PC-9 (cell line): ENCODE measurements around the gene DNM3. TPM values are rescaled to one million over a fixed set of nuclear protein-coding genes. Genes with fewer than 3 reads are reported as not detected.
"Not testable (repeated sequence)": the region's sequence is repeated elsewhere in the genome, so short reads cannot be mapped to it uniquely, and the experiment has no call there.

Source experiments
- BruUV-seq: library from RNA; stranded (reverse); fragments of 400-500 nt; replicated peaks from 2 replicates; lab custom pipeline; 2021; lab: Mats Ljungman, UMichigan
- CTCF ChIA-PET: fragments of 300-600 bp; sonication (Branson Sonifier 250); formaldehyde crosslinking; loops from one replicate; lab custom pipeline; 2022; ENCODE audit warnings: antibody characterized with exemption; lab: Charles Lee
- POLR2A ChIA-PET: fragments of 300-600 bp; sonication (Branson Sonifier 250); formaldehyde crosslinking; loops from one replicate; lab custom pipeline; 2022; ENCODE audit warnings: antibody characterized with exemption; ENCODE audit not compliant: unreplicated experiment; lab: Charles Lee
- DNase-seq, 2 experiments: peaks; one replicate each; pipeline versions ENCODE4 v3.0.0 to v3.0.0-alpha.2; 2015 to 2022; ENCODE audit warnings: mixed read lengths in 1 of 2
- H2AFZ ChIP-seq: fragments of 200-600 bp; sonication (generic); 2 replicates; pipeline ENCODE4 v1.8.1; 2017; ENCODE audit warnings: antibody characterized with exemption
- H3F3A ChIP-seq: fragments of 200-600 bp; sonication (generic); 2 replicates; pipeline ENCODE4 v1.8.1; 2017; ENCODE audit warnings: antibody characterized with exemption, mild to moderate bottlenecking, low read depth; ENCODE audit not compliant: insufficient read depth
- H3K27ac ChIP-seq: fragments of 200-600 bp; sonication (generic); 2 replicates; pipeline ENCODE4 v1.6.1; 2016; ENCODE audit warnings: mixed run types
- H3K27me3 ChIP-seq: fragments of 200-600 bp; sonication (generic); 2 replicates; pipeline ENCODE4 v1.6.1; 2016; ENCODE audit warnings: low read depth, mixed run types; ENCODE audit not compliant: insufficient read depth
- H3K36me3 ChIP-seq: fragments of 200-600 bp; sonication (generic); 2 replicates; pipeline ENCODE4 v1.6.1; 2016; ENCODE audit warnings: low read depth, mixed run types
- H3K4me1 ChIP-seq: fragments of 200-600 bp; sonication (generic); replicated peaks from 2 replicates; pipeline ENCODE4 v1.6.1; 2016; ENCODE audit warnings: mixed run types; ENCODE audit not compliant: insufficient read depth
- H3K4me2 ChIP-seq: fragments of 200-600 bp; sonication (generic); 2 replicates; pipeline ENCODE4 v1.6.1; 2017; ENCODE audit warnings: mixed run types
- H3K4me3 ChIP-seq: fragments of 200-600 bp; sonication (generic); 2 replicates; pipeline ENCODE4 v1.6.1; 2016; ENCODE audit warnings: mixed run types
- H3K79me2 ChIP-seq: fragments of 200-600 bp; sonication (generic); 2 replicates; pipeline ENCODE4 v1.6.1; 2017; ENCODE audit warnings: low read depth, mixed run types
- H3K9me2 ChIP-seq: fragments of 200-600 bp; sonication (generic); 2 replicates; pipeline ENCODE4 v1.8.1; 2017; ENCODE audit warnings: mild to moderate bottlenecking; ENCODE audit not compliant: insufficient read depth
- H3K9me3 ChIP-seq: fragments of 200-600 bp; sonication (generic); 2 replicates; pipeline ENCODE4 v1.8.1; 2016; ENCODE audit warnings: low read depth; ENCODE audit not compliant: insufficient read depth
- H4K20me1 ChIP-seq: fragments of 200-600 bp; sonication (generic); 2 replicates; pipeline ENCODE4 v1.8.1; 2017; ENCODE audit not compliant: insufficient read depth
- EZH2 ChIP-seq: fragments of 200-600 bp; sonication (generic); IDR thresholded peaks from 2 replicates; pipeline ENCODE4 v1.8.0; 2017; ENCODE audit warnings: antibody characterized with exemption, low read depth
- intact Hi-C: fragments of 100-400 bp; cut with micrococcal nuclease; formaldehyde crosslinking; loops from one replicate; pipeline ENCODE4 v1.10.0; 2022; ENCODE audit not compliant: unreplicated experiment
- total RNA-seq: library from RNA; stranded (reverse); gene quantifications from 2 replicates; pipeline ENCODE4 v1.2.3, GENCODE V29; 2021
- TF ChIP-seq, protein P1 (sequence below): fragments of 200-600 bp; sonication (generic); conservative IDR thresholded peaks from 2 replicates; pipeline ENCODE4 v1.6.1; 2017; ENCODE audit warnings: mixed run types, antibody characterized with exemption, mild to moderate bottlenecking, moderate library complexity

Gene DNM3
- total RNA-seq, 1 experiment from 2014 or later = 1.7 TPM

DNA sequence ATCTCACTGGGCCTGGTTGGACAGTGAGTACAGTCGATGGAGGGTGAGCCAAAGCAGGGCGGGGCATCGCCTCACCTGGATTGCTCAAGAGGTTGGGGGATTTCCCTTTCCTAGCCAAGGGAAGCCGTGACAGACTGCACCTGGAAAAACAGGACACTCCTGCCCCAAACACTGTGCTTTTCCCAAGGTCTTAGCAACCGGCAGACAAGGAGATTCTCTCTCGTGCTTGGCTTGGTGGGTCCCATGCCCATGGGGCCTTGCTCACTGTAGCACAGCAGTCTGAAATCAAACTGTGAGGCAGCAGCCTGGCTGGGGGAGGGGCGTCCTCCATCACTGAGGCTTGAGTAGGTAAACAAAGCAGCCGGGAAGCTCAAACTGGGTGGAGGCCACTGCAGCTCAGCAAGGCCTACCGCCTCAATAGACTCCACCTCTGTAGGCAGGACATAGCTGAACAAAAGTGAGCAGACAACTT lies 590.5 kb downstream of the DNM3 start:
- POLR2A ChIA-PET = interaction anchor here (0.6 to 0.7 kb wide), 3 partner anchors 110 to 883 kb away, joined by 4 to 5 read pairs (median 5); no protein-coding TSS in a partner anchor
- no peaks in the 10 kb centered on the region for H3K27me3 ChIP-seq
- H3F3A ChIP-seq = peaks cover 19% of the 10 kb centered on the region; the same call in 1 of the 2 replicates
- intact Hi-C loops = loop anchor here (5.0 kb wide), 1 partner anchor 286 kb away; no protein-coding TSS in a partner anchor
- peaks cover 16% of the 10 kb centered on the region for H3K4me1 ChIP-seq
- CTCF ChIA-PET = interaction anchor here (0.5 to 1.3 kb wide), 3 partner anchors 17 to 446 kb away, joined by 3 to 8 read pairs (median 3); no protein-coding TSS in a partner anchor
- H4K20me1 ChIP-seq = no peaks in the 10 kb centered on the region
- peak overlapping the region; percentile 58 for H3K27ac ChIP-seq
- no peaks in the 10 kb centered on the region for H3K9me2 ChIP-seq
- no peaks in the 10 kb centered on the region for H3K9me3 ChIP-seq
- H3K4me2 ChIP-seq = peak overlapping the region; percentile 63
- BruUV-seq = no TSS peak
- H3K79me2 ChIP-seq = no peaks in the 10 kb centered on the region
- H3K4me3 ChIP-seq = peak overlapping the region; percentile 20; the same call in 1 of the 2 replicates
- TF ChIP-seq EZH2 = no peak
- TF ChIP-seq, protein P1, sequence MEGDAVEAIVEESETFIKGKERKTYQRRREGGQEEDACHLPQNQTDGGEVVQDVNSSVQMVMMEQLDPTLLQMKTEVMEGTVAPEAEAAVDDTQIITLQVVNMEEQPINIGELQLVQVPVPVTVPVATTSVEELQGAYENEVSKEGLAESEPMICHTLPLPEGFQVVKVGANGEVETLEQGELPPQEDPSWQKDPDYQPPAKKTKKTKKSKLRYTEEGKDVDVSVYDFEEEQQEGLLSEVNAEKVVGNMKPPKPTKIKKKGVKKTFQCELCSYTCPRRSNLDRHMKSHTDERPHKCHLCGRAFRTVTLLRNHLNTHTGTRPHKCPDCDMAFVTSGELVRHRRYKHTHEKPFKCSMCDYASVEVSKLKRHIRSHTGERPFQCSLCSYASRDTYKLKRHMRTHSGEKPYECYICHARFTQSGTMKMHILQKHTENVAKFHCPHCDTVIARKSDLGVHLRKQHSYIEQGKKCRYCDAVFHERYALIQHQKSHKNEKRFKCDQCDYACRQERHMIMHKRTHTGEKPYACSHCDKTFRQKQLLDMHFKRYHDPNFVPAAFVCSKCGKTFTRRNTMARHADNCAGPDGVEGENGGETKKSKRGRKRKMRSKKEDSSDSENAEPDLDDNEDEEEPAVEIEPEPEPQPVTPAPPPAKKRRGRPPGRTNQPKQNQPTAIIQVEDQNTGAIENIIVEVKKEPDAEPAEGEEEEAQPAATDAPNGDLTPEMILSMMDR = no peak
- H3K36me3 ChIP-seq = no peaks in the 10 kb centered on the region
- H2AFZ ChIP-seq = peak overlapping the region; percentile 73
- DNase-seq = peak; percentile 71 to 77

DNA sequence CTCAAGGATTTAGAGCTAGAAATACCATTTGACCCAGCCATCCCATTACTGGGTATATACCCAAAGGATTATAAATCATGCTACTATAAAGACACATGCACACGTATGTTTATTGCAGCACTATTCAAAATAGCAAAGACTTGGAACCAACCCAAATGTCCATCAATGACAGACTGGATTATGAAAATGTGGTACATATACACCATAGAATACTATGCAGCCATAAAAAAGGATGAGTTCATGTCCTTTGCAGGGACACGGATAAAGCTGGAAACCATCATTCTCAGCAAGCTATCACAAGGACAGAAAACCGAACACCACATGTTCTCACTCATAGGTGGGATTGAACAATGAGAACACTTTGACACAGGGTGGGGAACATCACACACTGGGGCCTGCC lies 595.9 kb downstream of the DNM3 start:
- BruUV-seq, H3K4me1 ChIP-seq, H3K27ac ChIP-seq, H2AFZ ChIP-seq, H3K4me2 ChIP-seq, POLR2A ChIA-PET, H3K36me3 ChIP-seq, DNase-seq, intact Hi-C loops, H3K4me3 ChIP-seq, H3K9me3 ChIP-seq, H3K79me2 ChIP-seq, CTCF ChIA-PET, H4K20me1 ChIP-seq, H3K27me3 ChIP-seq, H3K9me2 ChIP-seq: not testable (repeated sequence)
- peaks cover 11% of the 10 kb centered on the region; the same call in 1 of the 2 replicates for H3F3A ChIP-seq

DNA sequence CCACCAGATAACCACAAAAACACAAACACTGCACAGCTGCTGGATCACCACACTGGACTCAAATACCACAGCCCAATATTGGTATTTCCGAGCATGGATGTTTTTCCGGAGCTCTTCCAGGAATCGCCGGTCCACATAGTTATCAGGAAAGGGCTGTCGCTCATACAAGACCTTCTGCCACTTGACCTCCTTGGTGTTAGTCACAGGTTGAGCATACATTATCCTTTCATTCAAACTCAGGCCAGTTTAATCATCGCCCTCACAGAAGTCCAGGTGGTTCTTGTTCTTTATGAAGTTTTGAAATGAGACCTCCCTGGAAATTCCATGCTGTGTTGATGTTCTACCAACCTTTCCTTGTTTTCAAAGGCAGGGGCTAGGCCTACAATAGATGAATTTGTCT lies 601.1 kb downstream of the DNM3 start:
- Histone ChIP-seq H3K4me2 (peak overlapping the region; percentile 77), H3K4me3 (peak overlapping the region; percentile 76; the same call in 1 of the 2 replicates), H3K4me1 (peaks cover 15% of the 10 kb centered on the region), H3K9me3 (no peaks in the 10 kb centered on the region), H3K27ac (no peak overlapping the region), H4K20me1 (no peaks in the 10 kb centered on the region), H3F3A (peaks cover 9% of the 10 kb centered on the region; the same call in 1 of the 2 replicates), H3K27me3 (no peaks in the 10 kb centered on the region), H2AFZ (no peak overlapping the region), H3K9me2 (no peaks in the 10 kb centered on the region), H3K36me3 (no peaks in the 10 kb centered on the region), H3K79me2 (peaks cover 21% of the 10 kb centered on the region)
- no TSS peak for BruUV-seq
- ChIA-PET CTCF (interaction anchor here (1.2 to 1.5 kb wide), 2 partner anchors 440 to 457 kb away, joined by 3 to 4 read pairs; no protein-coding TSS in a partner anchor), POLR2A (no interaction called here)
- TF ChIP-seq, protein P1 = no peak
- TF ChIP-seq EZH2 = no peak
- intact Hi-C loops = no loop called here
- no peak for DNase-seq
